Measurements from ENCODE around the gene HTT.
A peak's percentile ranks its signal among the peaks of the same experiment; 100 is the strongest.
"Not testable (repeated sequence)": the region's sequence is repeated elsewhere in the genome, so short reads cannot be mapped to it uniquely, and the experiment has no call there.

GRCh38 chr4:3151238-3151637, 76.8 kb downstream of the HTT start:
- TF ChIP-seq CEBPB (IDR thresholded peaks at IDR 0.05; ENCODE audit: low read depth); ZNF274 (IDR thresholded peaks at IDR 0.05; ENCODE audit: low read depth, low read length); YY1 (IDR thresholded peaks at IDR 0.05; ENCODE audit: extremely low read depth, insufficient replicate concordance, low read depth, low read length); EZH2phosphoT487 (IDR thresholded peaks at IDR 0.05; ENCODE audit: borderline replicate concordance); POLR2A (IDR thresholded peaks at IDR 0.05; ENCODE audit: borderline replicate concordance, extremely low read depth, insufficient read depth, insufficient read length); POLR2AphosphoS5 (IDR thresholded peaks at IDR 0.05; ENCODE audit: low read depth, low read length); REST (IDR thresholded peaks at IDR 0.05; ENCODE audit: low read depth); ZFX (IDR thresholded peaks at IDR 0.05); JUND (IDR thresholded peaks at IDR 0.05); SIN3A (IDR thresholded peaks at IDR 0.05; ENCODE audit: low read depth); ZBTB33 (IDR thresholded peaks at IDR 0.05; ENCODE audit: extremely low read depth, insufficient replicate concordance, low read length); MAX (IDR thresholded peaks at IDR 0.05): not testable (repeated sequence)
- TF ChIP-seq CTCF (IDR thresholded peaks at IDR 0.05 in 2 of 3, conservative IDR thresholded peaks at IDR 0.05 in 1 of 3; ENCODE audit: borderline replicate concordance in 1 of 3, insufficient read depth in 1 of 3, low read depth in 2 of 3, low read length in 2 of 3) (0 out of 6 replicates have a peak, but pooled peaks of 1 of the 3 experiments have one; percentile 11), RAD21 (IDR thresholded peaks at IDR 0.05; ENCODE audit: low read depth) (peak; percentile 9; the same call in 1 of the 2 replicates)
